Fibroblast of villous mesenchyme (primary cell): ENCODE data around the gene CAD. TPM values are rescaled to one million over a fixed set of nuclear protein-coding genes. Genes with fewer than 3 reads are reported as not detected.

Experiments used
- DNase-seq: peaks from one replicate; pipeline ENCODE4 v3.0.0-alpha.2; 2010; ENCODE audit warnings: low read depth
- H3K4me3 ChIP-seq: 2 replicates; pipeline ENCODE4 v1.5.1; 2011; ENCODE audit warnings: low read depth, mild to moderate bottlenecking, low read length
- total RNA-seq: library from RNA; depleted of rRNA; stranded (reverse); fragments of >200 nt; gene quantifications from 2 replicates; pipeline ENCODE4 v1.2.3, GENCODE V29; 2012
- TF ChIP-seq, protein P1 (sequence below): IDR thresholded peaks from 2 replicates; pipeline ENCODE4 v1.5.1; 2012; ENCODE audit warnings: low read depth, mild to moderate bottlenecking, low read length; ENCODE audit not compliant: insufficient read depth

Gene CAD
- total RNA-seq, 1 donor, result 32.4 TPM

DNA sequence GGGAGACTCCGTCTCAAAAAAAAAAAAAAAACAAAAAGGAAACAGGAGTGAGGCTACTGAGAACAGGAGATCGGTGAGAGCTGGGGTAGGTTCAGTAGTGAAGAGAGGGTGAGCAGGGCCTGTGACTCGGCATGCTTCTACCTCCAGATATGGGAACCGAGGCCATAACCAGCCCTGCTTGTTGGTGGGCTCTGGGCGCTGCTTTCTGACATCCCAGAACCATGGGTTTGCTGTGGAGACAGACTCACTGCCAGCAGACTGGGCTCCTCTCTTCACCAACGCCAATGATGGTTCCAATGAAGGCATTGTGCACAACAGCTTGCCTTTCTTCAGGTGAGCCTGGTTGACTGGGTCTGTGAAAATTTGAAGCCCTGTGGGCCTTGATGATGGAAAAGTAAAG, 6.2 kb downstream of the CAD start:
- TF ChIP-seq, protein P1, sequence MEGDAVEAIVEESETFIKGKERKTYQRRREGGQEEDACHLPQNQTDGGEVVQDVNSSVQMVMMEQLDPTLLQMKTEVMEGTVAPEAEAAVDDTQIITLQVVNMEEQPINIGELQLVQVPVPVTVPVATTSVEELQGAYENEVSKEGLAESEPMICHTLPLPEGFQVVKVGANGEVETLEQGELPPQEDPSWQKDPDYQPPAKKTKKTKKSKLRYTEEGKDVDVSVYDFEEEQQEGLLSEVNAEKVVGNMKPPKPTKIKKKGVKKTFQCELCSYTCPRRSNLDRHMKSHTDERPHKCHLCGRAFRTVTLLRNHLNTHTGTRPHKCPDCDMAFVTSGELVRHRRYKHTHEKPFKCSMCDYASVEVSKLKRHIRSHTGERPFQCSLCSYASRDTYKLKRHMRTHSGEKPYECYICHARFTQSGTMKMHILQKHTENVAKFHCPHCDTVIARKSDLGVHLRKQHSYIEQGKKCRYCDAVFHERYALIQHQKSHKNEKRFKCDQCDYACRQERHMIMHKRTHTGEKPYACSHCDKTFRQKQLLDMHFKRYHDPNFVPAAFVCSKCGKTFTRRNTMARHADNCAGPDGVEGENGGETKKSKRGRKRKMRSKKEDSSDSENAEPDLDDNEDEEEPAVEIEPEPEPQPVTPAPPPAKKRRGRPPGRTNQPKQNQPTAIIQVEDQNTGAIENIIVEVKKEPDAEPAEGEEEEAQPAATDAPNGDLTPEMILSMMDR, result no peak
- DNase-seq, result no peak
- H3K4me3 ChIP-seq, result no peak overlapping the region

DNA sequence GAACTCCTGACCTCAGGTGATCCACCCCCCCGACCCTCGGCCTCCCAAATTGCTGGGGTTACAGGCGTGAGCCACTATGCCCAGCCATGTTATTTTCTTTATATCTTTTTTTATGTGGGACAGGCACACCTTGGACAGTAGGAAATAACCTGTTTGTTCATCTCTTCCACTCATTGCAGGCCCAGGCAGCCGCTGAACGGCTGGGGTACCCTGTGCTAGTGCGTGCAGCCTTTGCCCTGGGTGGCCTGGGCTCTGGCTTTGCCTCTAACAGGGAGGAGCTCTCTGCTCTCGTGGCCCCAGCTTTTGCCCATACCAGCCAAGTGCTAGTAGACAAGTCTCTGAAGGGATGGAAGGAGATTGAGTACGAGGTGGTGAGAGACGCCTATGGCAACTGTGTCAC, 8.4 kb downstream of the CAD start:
- DNase-seq, result no peak
- TF ChIP-seq, protein P1, result no peak
- H3K4me3 ChIP-seq, result no peak overlapping the region

DNA sequence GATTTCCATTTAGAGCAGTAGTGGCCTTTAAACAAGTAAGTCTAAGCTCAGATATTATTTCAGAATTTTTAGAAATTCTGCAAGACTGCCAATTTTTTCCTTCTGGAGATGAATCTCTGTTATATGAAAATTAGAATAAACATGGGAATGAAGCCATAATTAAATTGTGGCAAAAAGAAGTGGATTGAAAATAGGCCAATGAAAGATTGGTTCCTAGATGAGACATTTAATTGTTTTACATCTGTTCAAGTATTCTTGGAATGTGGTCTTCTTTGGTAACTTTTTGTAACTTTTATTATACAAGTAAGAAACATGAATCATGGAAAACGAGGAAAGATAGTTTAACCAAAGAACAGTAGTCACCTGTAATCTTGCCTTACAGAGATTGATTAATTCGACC, 10.3 kb downstream of the CAD start:
- TF ChIP-seq, protein P1, result no peak
- H3K4me3 ChIP-seq, result no peak overlapping the region
- DNase-seq, result no peak

DNA sequence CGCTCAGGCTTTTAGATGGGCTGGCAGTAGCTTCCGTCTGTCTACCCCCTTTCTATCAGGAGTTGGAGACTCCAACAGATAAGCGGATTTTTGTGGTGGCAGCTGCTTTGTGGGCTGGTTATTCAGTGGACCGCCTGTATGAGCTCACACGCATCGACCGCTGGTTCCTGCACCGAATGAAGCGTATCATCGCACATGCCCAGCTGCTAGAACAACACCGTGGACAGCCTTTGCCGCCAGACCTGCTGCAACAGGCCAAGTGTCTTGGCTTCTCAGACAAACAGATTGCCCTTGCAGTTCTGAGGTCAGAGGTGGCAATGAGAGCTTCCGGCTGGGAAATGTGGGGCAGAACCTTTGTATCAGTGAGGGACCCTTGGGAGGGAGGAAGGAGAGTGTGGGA, 14.8 kb downstream of the CAD start:
- no peak for DNase-seq
- TF ChIP-seq, protein P1, result no peak
- no peak overlapping the region for H3K4me3 ChIP-seq

DNA sequence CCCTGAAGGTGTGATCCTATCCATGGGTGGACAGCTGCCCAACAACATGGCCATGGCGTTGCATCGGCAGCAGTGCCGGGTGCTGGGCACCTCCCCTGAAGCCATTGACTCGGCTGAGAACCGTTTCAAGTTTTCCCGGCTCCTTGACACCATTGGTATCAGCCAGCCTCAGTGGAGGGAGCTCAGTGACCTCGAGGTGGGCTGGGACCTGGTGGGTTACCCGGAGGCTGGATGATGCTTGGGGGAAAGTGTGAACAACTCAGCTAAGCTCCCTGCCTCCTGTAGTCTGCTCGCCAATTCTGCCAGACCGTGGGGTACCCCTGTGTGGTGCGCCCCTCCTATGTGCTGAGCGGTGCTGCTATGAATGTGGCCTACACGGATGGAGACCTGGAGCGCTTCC, 16.2 kb downstream of the CAD start:
- H3K4me3 ChIP-seq, result no peak overlapping the region
- TF ChIP-seq, protein P1, result no peak
- DNase-seq, result no peak

DNA sequence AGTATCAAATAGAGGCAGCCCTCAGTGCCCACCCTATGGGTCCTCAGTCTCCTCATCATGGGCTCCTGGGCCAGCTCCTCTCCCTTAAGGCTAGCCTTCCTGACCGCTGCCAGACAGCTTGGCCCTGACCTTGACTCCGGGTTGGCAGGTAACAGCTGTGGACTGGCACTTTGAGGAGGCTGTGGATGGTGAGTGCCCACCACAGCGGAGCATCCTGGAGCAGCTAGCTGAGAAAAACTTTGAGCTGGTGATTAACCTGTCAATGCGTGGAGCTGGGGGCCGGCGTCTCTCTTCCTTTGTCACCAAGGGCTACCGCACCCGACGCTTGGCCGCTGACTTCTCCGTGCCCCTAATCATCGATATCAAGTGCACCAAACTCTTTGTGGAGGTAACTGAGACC, 19.0 kb downstream of the CAD start:
- no peak for DNase-seq
- H3K4me3 ChIP-seq, result no peak overlapping the region
- TF ChIP-seq, protein P1, result no peak

DNA sequence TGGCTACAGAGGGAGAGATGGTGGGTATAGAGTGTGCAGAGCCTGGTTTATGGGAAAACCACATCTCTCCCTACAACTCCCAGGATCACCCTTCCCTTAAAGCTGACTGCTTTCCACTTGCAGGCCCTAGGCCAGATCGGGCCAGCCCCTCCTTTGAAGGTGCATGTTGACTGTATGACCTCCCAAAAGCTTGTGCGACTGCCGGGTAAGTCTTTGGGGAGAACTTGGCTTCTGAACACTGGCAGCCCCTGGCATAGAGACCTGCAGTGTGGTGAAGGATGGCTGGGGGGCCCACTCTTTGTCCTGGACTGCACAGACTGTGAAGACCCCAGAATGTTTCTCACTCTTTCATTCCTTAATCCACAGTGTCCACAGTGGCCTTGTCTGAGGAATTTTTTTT, 19.5 kb downstream of the CAD start:
- no peak for DNase-seq
- H3K4me3 ChIP-seq, result no peak overlapping the region
- TF ChIP-seq, protein P1, result no peak
